ENCODE data around the gene DGCR2.
"Not testable (repeated sequence)": the region's sequence is repeated elsewhere in the genome, so short reads cannot be mapped to it uniquely, and the experiment has no call there.

Gene DGCR2

DNA sequence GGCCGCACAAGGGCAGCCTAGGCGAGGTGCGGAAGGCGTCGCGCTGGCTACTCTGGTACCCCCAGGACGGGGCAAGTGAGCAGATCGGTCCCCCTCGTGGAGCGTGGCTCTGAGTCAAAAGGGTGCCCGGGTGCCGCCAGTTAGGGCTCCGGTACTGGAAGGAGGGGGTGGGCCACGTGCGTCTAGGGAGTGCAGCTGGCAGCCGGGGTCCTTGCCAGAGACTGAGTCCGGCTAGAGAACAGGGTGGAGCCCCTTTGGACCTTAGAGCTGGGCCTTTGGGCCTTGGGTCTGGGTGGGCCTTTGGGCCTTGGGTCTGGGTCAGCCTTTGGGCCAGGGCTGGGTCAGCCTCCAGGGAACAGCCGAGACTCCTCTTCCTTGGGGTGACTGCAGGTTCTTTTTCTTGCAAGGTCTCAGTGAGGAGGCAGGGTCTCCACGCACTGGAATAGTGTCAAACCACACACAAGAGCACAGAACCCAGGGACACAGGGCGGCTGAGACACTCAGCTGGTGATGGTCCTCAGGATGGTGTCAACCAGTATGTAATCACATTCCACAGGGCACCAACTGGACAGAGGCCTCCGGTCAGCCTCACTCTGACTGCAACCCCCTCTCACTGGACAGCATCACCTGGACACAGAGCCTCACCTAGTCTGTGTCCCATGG, 91.9 kb downstream of the DGCR2 start:
- in situ Hi-C loops (cut with HindIII; ENCODE audit: low pct_unique_long_range_greater_than_20kb, low sequenced_read_pairs) = not testable (repeated sequence)

DNA sequence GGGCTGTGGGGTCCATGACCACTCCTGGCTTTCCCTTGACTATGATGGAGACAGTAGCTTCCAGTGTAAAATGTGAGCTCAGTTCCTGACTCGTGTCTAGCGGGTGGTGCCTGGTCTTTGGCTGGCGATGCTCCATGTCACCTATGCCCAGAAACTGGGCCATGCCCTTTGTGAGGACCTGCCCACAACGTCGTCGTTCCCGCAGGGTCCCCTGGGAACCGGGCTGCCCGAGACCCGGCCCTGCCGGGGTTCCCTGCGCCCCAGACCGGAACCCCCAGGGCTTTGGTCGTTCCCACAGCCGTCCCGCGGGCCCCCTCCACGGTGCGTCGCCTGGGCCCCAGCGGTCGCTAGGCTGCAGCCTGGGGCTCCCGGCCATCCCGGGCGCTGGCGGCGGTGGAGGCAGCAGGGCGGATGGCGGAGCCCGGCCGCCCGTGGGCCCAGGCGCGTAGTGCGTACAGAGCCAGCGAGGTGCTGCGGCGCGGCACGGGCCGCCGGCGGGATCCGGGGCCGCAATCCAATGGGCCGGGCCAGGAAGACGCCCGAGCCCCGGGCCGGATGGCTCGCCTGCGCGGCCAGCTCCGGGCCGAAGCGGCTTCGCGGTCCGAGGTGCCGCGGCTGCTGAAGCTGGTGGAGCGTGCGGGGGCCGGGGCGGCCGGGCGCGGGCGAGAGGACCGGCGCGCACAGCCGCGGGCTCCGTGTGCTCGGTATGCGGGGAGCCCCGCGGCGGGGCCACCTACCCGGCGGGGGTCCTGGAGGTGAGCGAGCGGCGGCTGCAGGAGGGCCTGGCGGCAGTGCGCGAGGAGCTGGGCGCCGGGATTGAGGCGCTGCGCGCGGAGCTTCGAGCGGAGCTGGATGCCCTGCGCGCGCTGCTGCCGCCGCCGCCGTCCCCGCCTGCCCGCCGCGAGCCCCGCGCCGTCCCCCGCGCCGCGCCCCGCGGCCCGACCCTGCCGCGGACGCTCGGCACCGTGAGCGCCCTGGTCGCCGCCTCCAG, 92.8 kb downstream of the DGCR2 start:
- DNase-seq (ENCODE audit: low read depth in 1 of 2, low spot score in 1 of 2); in situ Hi-C loops (cut with HindIII; ENCODE audit: low pct_unique_long_range_greater_than_20kb, low sequenced_read_pairs): not testable (repeated sequence)

More for the DNA sequence above, 91.9 kb downstream of the DGCR2 start:
- not testable (repeated sequence) for DNase-seq (ENCODE audit: low read depth in 1 of 2, low spot score in 1 of 2)

DNA sequence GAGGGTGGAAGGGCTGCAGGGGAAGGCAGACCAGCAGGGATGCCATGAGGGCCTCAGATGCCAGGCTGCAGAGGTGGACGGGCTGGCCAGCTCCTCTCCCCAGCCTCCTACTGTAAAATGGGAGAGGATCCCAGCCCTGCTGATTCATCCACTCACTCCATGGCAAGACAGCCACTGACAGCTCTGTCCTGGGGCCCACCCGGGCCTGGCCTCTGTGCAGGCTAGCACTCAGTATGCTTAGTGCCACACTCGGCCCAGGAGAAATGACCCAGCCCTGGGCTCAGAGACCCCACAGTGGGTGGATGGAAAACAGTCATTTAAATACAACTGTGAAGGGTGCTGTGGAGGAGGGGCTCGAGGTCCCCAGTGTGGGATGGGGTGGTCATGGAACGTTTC, 94.2 kb downstream of the DGCR2 start:
- DNase-seq (ENCODE audit: low read depth in 1 of 2, low spot score in 1 of 2); in situ Hi-C loops (cut with HindIII; ENCODE audit: low pct_unique_long_range_greater_than_20kb, low sequenced_read_pairs): not testable (repeated sequence)

GRCh38 chr22:19027371-19028059, 94.7 kb downstream of the DGCR2 start:
- in situ Hi-C loops (cut with HindIII; ENCODE audit: low pct_unique_long_range_greater_than_20kb, low sequenced_read_pairs); DNase-seq (ENCODE audit: low read depth in 1 of 2, low spot score in 1 of 2): not testable (repeated sequence)

GRCh38 chr22:19026080-19026479, 96.1 kb downstream of the DGCR2 start:
- in situ Hi-C loops (cut with HindIII; ENCODE audit: low pct_unique_long_range_greater_than_20kb, low sequenced_read_pairs); DNase-seq (ENCODE audit: low read depth in 1 of 2, low spot score in 1 of 2): not testable (repeated sequence)

GRCh38 chr22:19024956-19025489, 97.2 kb downstream of the DGCR2 start:
- DNase-seq (ENCODE audit: low read depth in 1 of 2, low spot score in 1 of 2); in situ Hi-C loops (cut with HindIII; ENCODE audit: low pct_unique_long_range_greater_than_20kb, low sequenced_read_pairs): not testable (repeated sequence)

GRCh38 chr22:19023931-19024330, 98.3 kb downstream of the DGCR2 start:
- in situ Hi-C loops (cut with HindIII; ENCODE audit: low pct_unique_long_range_greater_than_20kb, low sequenced_read_pairs) = not testable (repeated sequence)

GRCh38 chr22:19022755-19023154, 99.5 kb downstream of the DGCR2 start:
- no peak for DNase-seq (ENCODE audit: low read depth in 1 of 2, low spot score in 1 of 2)
- TF ChIP-seq JUND (IDR thresholded peaks at IDR 0.05; ENCODE audit: low read depth) = no peak
- in situ Hi-C loops (cut with HindIII; ENCODE audit: low pct_unique_long_range_greater_than_20kb, low sequenced_read_pairs) = no loop called here

More at GRCh38 chr22:19023931-19024330, 98.3 kb downstream of the DGCR2 start:
- not testable (repeated sequence) for DNase-seq (ENCODE audit: low read depth in 1 of 2, low spot score in 1 of 2)

GRCh38 chr22:19019679-19020032, 102.6 kb downstream of the DGCR2 start:
- in situ Hi-C loops (cut with HindIII; ENCODE audit: low pct_unique_long_range_greater_than_20kb, low sequenced_read_pairs) = no loop called here
- TF ChIP-seq JUND (IDR thresholded peaks at IDR 0.05; ENCODE audit: low read depth) = no peak
- DNase-seq (ENCODE audit: low read depth in 1 of 2, low spot score in 1 of 2) = no peak

- in situ Hi-C loops (cut with HindIII; ENCODE audit: low pct_unique_long_range_greater_than_20kb, low sequenced_read_pairs) = no loop called here
- no peak for DNase-seq (ENCODE audit: low read depth in 1 of 2, low spot score in 1 of 2)
- TF ChIP-seq JUND (IDR thresholded peaks at IDR 0.05; ENCODE audit: low read depth) = no peak
These were observed 103.1 kb downstream of the DGCR2 start for GRCh38 chr22:19019029-19019678.

- TF ChIP-seq JUND (IDR thresholded peaks at IDR 0.05; ENCODE audit: low read depth) = no peak
These were observed 104.0 kb downstream of the DGCR2 start for GRCh38 chr22:19018256-19018655.

DNA sequence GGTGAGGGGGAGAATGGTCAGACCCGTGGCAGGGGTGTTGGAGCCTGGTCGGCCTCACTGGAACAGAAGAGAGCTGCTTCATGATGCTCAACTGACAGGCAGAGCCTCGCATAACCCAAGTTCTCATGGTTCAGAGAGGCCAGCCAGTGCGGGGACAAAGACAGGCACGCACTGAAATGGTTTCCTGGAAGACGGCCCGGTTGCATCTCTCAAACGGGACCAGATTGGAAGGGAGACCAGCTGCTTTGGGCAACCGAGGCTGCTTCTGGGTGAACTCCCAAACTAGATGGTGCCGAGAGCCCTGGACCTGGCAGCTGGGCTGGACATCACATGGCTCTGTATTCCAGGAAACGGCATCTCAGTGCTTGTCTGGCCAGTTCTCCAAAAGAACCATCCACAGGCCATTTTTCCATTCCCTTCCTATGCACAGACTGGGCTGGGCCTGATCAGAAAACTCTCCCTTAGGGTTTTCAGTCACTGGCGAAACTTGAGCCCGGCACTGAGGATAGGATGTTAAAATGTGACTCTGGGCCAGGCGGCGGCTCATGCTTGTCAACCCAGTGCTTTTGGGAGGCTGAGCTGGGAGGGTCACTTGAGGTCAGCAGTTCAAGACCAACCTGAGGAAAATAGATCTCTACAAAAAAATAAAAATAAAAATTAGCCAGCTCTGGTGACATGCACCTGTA, 106.0 kb downstream of the DGCR2 start:
- in situ Hi-C loops (cut with HindIII; ENCODE audit: low pct_unique_long_range_greater_than_20kb, low sequenced_read_pairs) = no loop called here
- no peak for DNase-seq (ENCODE audit: low read depth in 1 of 2, low spot score in 1 of 2)
- TF ChIP-seq JUND (IDR thresholded peaks at IDR 0.05; ENCODE audit: low read depth) = no peak

More at GRCh38 chr22:19018256-19018655, 104.0 kb downstream of the DGCR2 start:
- no peak for DNase-seq (ENCODE audit: low read depth in 1 of 2, low spot score in 1 of 2)
- in situ Hi-C loops (cut with HindIII; ENCODE audit: low pct_unique_long_range_greater_than_20kb, low sequenced_read_pairs) = no loop called here
